PFSK-1 (cell line): ENCODE data around the gene H1-8.

Source experiments
- FOXP2 ChIP-seq: optimal IDR thresholded peaks from 2 replicates; pipeline ENCODE3; 2011; ENCODE audit warnings: borderline replicate concordance, control low read depth, inconsistent platforms; ENCODE audit not compliant: insufficient read depth; ENCODE audit errors: extremely low read length, extremely low read depth
- POLR2AphosphoS5 ChIP-seq: IDR thresholded peaks from 2 replicates; pipeline ENCODE4 v1.6.1; 2012; ENCODE audit warnings: low read depth, mild to moderate bottlenecking, control low read depth, low read length, moderate library complexity
- SIN3A ChIP-seq: IDR thresholded peaks from 2 replicates; pipeline ENCODE4 v1.6.1; 2012; ENCODE audit warnings: mild to moderate bottlenecking, low read length, moderate library complexity, borderline replicate concordance; ENCODE audit not compliant: insufficient read depth
- TAF1 ChIP-seq: IDR thresholded peaks from 2 replicates; pipeline ENCODE4 v1.6.1; 2012; ENCODE audit warnings: low read length, control low read depth, borderline replicate concordance; ENCODE audit not compliant: insufficient read depth
- TF ChIP-seq, protein P1 (sequence below), 2 experiments: IDR thresholded peaks; 2 replicates each; pipeline versions ENCODE4 v1.6.1 to v1.8.0; 2011 to 2012; ENCODE audit warnings: low read depth in 2 of 2, low read length in 2 of 2, control low read depth in 1 of 2, inconsistent platforms in 1 of 2, mild to moderate bottlenecking in 1 of 2, moderate library complexity in 1 of 2; ENCODE audit not compliant: insufficient read depth in 1 of 2

Gene H1-8

DNA sequence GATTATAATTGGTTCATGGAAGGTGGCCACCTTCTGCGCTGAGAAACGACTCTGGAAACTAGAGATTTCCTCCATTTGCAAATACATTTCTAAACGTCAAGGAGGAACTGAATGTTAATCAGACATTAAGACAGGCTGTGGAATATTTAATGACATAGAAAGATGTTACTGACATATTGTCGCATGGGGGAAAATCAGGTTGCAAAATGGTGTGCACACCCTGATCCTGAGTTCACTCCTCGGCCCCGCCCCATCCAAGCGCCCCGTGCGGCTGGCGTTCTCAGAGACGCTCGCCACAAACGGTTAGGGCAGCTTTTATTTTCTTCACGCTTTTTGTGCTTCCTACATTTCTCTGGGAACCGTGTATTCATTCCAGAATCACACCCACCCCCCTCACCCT is 10.7 kb downstream of the H1-8 start:
- TF ChIP-seq FOXP2, result no peak
- TF ChIP-seq POLR2AphosphoS5, result no peak
- no peak for TF ChIP-seq TAF1
- TF ChIP-seq, protein P1, sequence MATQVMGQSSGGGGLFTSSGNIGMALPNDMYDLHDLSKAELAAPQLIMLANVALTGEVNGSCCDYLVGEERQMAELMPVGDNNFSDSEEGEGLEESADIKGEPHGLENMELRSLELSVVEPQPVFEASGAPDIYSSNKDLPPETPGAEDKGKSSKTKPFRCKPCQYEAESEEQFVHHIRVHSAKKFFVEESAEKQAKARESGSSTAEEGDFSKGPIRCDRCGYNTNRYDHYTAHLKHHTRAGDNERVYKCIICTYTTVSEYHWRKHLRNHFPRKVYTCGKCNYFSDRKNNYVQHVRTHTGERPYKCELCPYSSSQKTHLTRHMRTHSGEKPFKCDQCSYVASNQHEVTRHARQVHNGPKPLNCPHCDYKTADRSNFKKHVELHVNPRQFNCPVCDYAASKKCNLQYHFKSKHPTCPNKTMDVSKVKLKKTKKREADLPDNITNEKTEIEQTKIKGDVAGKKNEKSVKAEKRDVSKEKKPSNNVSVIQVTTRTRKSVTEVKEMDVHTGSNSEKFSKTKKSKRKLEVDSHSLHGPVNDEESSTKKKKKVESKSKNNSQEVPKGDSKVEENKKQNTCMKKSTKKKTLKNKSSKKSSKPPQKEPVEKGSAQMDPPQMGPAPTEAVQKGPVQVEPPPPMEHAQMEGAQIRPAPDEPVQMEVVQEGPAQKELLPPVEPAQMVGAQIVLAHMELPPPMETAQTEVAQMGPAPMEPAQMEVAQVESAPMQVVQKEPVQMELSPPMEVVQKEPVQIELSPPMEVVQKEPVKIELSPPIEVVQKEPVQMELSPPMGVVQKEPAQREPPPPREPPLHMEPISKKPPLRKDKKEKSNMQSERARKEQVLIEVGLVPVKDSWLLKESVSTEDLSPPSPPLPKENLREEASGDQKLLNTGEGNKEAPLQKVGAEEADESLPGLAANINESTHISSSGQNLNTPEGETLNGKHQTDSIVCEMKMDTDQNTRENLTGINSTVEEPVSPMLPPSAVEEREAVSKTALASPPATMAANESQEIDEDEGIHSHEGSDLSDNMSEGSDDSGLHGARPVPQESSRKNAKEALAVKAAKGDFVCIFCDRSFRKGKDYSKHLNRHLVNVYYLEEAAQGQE (IDR thresholded peaks at IDR 0.05; ENCODE audit: insufficient read depth in 1 of 2, low read depth in 2 of 2, low read length in 2 of 2), result no peak
- TF ChIP-seq SIN3A, result no peak

DNA sequence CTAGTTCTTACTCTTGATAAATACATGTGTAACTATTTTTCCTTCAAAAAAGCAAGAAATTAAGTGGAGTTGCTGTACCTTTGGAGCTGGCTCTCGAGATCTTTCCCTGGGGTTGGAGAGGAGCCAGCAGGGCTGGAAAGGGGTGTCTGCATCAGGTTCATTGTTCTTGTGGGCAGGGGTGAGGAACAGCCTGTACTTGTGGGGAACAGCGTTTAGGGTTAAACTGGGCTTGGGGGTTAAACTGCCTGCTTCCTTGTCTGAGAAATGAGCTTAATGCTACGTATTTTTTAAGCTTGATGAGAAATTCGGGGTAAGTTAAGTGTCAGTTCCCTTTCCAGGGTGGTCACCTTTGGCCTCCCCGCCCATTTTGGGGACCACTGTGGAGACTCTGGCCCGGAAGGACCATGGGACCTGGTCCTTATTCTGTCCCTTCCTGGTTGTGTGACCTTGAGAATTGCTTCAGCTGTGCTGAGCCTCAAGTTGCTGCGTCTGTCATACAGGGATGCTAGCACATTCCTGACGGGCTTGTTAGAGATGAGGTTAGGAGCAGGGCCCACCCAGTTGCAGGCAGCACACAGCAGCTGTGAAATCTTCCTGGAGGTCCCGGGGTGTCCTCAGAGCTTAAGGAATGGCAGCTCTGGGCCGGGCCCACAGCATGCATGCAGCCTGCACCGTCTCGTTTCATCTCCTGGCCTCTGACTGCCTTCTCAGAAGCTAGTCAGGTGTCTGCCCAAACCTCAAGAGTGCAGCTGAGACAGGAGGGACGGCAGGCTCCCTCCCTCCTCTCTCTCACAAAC is 11.6 kb downstream of the H1-8 start:
- TF ChIP-seq POLR2AphosphoS5, result no peak
- TF ChIP-seq TAF1, result no peak
- TF ChIP-seq SIN3A, result no peak
- TF ChIP-seq FOXP2, result no peak
- TF ChIP-seq, protein P1 (IDR thresholded peaks at IDR 0.05; ENCODE audit: insufficient read depth in 1 of 2, low read depth in 2 of 2, low read length in 2 of 2), result no peak

- TF ChIP-seq, protein P1 (IDR thresholded peaks at IDR 0.05; ENCODE audit: insufficient read depth in 1 of 2, low read depth in 2 of 2, low read length in 2 of 2), result no peak
- TF ChIP-seq TAF1, result no peak
- no peak for TF ChIP-seq FOXP2
- TF ChIP-seq POLR2AphosphoS5, result no peak
- TF ChIP-seq SIN3A, result no peak
Measured at GRCh38 chr3:129555153-129555550, 12.2 kb downstream of the H1-8 start.

- TF ChIP-seq, protein P1 (IDR thresholded peaks at IDR 0.05; ENCODE audit: insufficient read depth in 1 of 2, low read depth in 2 of 2, low read length in 2 of 2), result no peak
- TF ChIP-seq FOXP2, result no peak
- no peak for TF ChIP-seq TAF1
- no peak for TF ChIP-seq POLR2AphosphoS5
- TF ChIP-seq SIN3A, result no peak
Measured at GRCh38 chr3:129555616-129556357, 12.8 kb downstream of the H1-8 start.
